ENCODE results near the gene MAP3K20.
"Not testable (repeated sequence)": the region's sequence is repeated elsewhere in the genome, so short reads cannot be mapped to it uniquely, and the experiment has no call there.

Gene MAP3K20

GRCh38 chr2:173122936-173123335, 47.3 kb downstream of the MAP3K20 start:
- DNase-seq (ENCODE audit: low read depth, low spot score) = no peak

GRCh38 chr2:173124441-173124840, 48.8 kb downstream of the MAP3K20 start:
- no peak for DNase-seq (ENCODE audit: low read depth, low spot score)

GRCh38 chr2:173126819-173127218, 51.2 kb downstream of the MAP3K20 start:
- DNase-seq (ENCODE audit: low read depth, low spot score) = no peak

GRCh38 chr2:173128132-173128531, 52.5 kb downstream of the MAP3K20 start:
- not testable (repeated sequence) for DNase-seq (ENCODE audit: low read depth, low spot score)

GRCh38 chr2:173130496-173131465, 55.1 kb downstream of the MAP3K20 start:
- no peak for DNase-seq (ENCODE audit: low read depth, low spot score)

- DNase-seq (ENCODE audit: low read depth, low spot score) = no peak
These were observed 56.9 kb downstream of the MAP3K20 start for GRCh38 chr2:173132531-173132930.

- DNase-seq (ENCODE audit: low read depth, low spot score) = no peak
These were observed 59.1 kb downstream of the MAP3K20 start for GRCh38 chr2:173134703-173135102.

- no peak for DNase-seq (ENCODE audit: low read depth, low spot score)
These were observed 60.4 kb downstream of the MAP3K20 start for GRCh38 chr2:173136067-173136466.

GRCh38 chr2:173136599-173136998, 61.0 kb downstream of the MAP3K20 start:
- DNase-seq (ENCODE audit: low read depth, low spot score) = no peak

GRCh38 chr2:173137610-173138009, 62.0 kb downstream of the MAP3K20 start:
- DNase-seq (ENCODE audit: low read depth, low spot score) = no peak

- DNase-seq (ENCODE audit: low read depth, low spot score) = no peak
These were observed 63.3 kb downstream of the MAP3K20 start for GRCh38 chr2:173138962-173139361.

GRCh38 chr2:173141666-173142065, 66.0 kb downstream of the MAP3K20 start:
- DNase-seq (ENCODE audit: low read depth, low spot score) = no peak

- no peak for DNase-seq (ENCODE audit: low read depth, low spot score)
These were observed 69.8 kb downstream of the MAP3K20 start for GRCh38 chr2:173145454-173145853.

- no peak for DNase-seq (ENCODE audit: low read depth, low spot score)
These were observed 70.9 kb downstream of the MAP3K20 start for GRCh38 chr2:173146590-173146989.

- no peak for DNase-seq (ENCODE audit: low read depth, low spot score)
These were observed 72.9 kb downstream of the MAP3K20 start for GRCh38 chr2:173148520-173148919.

GRCh38 chr2:173149491-173149890, 73.8 kb downstream of the MAP3K20 start:
- no peak for DNase-seq (ENCODE audit: low read depth, low spot score)

- no peak for DNase-seq (ENCODE audit: low read depth, low spot score)
These were observed 74.4 kb downstream of the MAP3K20 start for GRCh38 chr2:173150087-173150486.

- no peak for DNase-seq (ENCODE audit: low read depth, low spot score)
These were observed 75.3 kb downstream of the MAP3K20 start for GRCh38 chr2:173150963-173151362.

- DNase-seq (ENCODE audit: low read depth, low spot score) = no peak
These were observed 76.2 kb downstream of the MAP3K20 start for GRCh38 chr2:173151671-173152401.

- no peak for DNase-seq (ENCODE audit: low read depth, low spot score)
These were observed 77.7 kb downstream of the MAP3K20 start for GRCh38 chr2:173153301-173153885.

- DNase-seq (ENCODE audit: low read depth, low spot score) = no peak
These were observed 82.1 kb downstream of the MAP3K20 start for GRCh38 chr2:173157676-173158293.
